HepG2 (cell line): Measurements from ENCODE around the gene KRT10. TPM values are rescaled to one million over a fixed set of nuclear protein-coding genes. Genes with fewer than 3 reads are reported as not detected.
A peak's percentile ranks its signal among the peaks of the same experiment; 100 is the strongest.

Experiments
- ATAC-seq: fragments of 200-7000 bp; cut with Tn5 transposase; 3 replicates; pipeline ENCODE4 v1.9.1; 2020; ENCODE audit warnings: mild to moderate bottlenecking, moderate library complexity
- BruUV-seq: library from RNA; stranded (reverse); fragments of 400-500 nt; replicated peaks from 2 replicates; lab custom pipeline; 2021; lab: Mats Ljungman, UMichigan
- CTCF ChIA-PET: fragments of 300-600 bp; formaldehyde crosslinking; extraction: SDS; loops from one replicate; lab custom pipeline; 2021; ENCODE audit warnings: low total read pairs, inconsistent platforms, low intra/inter-chr PET ratio; lab: Yijun Ruan, JAX
- POLR2A ChIA-PET: fragments of 350-600 bp; sonication (Branson Sonifier 250); formaldehyde crosslinking; loops from one replicate; lab custom pipeline; 2020; ENCODE audit warnings: antibody characterized with exemption, inconsistent platforms; lab: Yijun Ruan, JAX
- DNase-seq: peaks from one replicate; pipeline ENCODE4 v3.0.0-alpha.2; 2015; ENCODE audit warnings: low spot score
- FAIRE-seq: peaks from 3 replicates; lab custom pipeline; 2011; peaks lifted over from hg19 to GRCh38; lab: Jason Lieb, UNC
- H2AFZ ChIP-seq: one replicate; pipeline ENCODE4 v1.6.1; 2011; ENCODE audit warnings: low read length, inconsistent platforms
- H3K27ac ChIP-seq: fragments of 300-600 bp; 3 replicates; pipeline ENCODE4 v1.8.0; 2011; ENCODE audit warnings: mixed run types, mild to moderate bottlenecking, mixed read lengths, low read length, inconsistent platforms; ENCODE audit not compliant: insufficient read depth; ENCODE audit errors: extremely low read length
- H3K27me3 ChIP-seq, 2 experiments: fragments of 200-600 bp in 1 of 2; 2 replicates in 1 of 2; 3 replicates in 1 of 2; pipeline versions ENCODE4 v1.6.0 to v1.8.0; 2011; ENCODE audit warnings: low read length in 2 of 2, mild to moderate bottlenecking in 2 of 2, moderate library complexity in 2 of 2, inconsistent platforms in 1 of 2; ENCODE audit not compliant: insufficient read depth in 2 of 2, control insufficient read depth in 1 of 2
- H3K36me3 ChIP-seq, 2 experiments: fragments of 200-600 bp in 1 of 2; replicated peaks in 1 of 2; 2 replicates in 1 of 2; 3 replicates in 1 of 2; pipeline versions ENCODE4 v1.5.1 to v1.8.0; 2011; ENCODE audit warnings: low read length in 2 of 2, inconsistent platforms in 1 of 2; ENCODE audit not compliant: insufficient read depth in 2 of 2, control insufficient read depth in 1 of 2
- H3K4me1 ChIP-seq: 2 replicates; pipeline ENCODE4 v1.5.1; 2012; ENCODE audit warnings: low read length, inconsistent platforms; ENCODE audit not compliant: insufficient read depth
- H3K4me2 ChIP-seq: 2 replicates; pipeline ENCODE4 v1.6.0; 2011; ENCODE audit warnings: low read depth, low read length, inconsistent platforms
- H3K4me3 ChIP-seq, 3 experiments: fragments of 200-600 bp in 1 of 3; sonication (generic), shearing (Covaris generic) in 1 of 3; replicated peaks in 1 of 3; 2 replicates each; pipeline ENCODE4 v1.5.1; 2011 to 2016; ENCODE audit warnings: low read length in 3 of 3, inconsistent platforms in 2 of 3, low read depth in 2 of 3, mild to moderate bottlenecking in 2 of 3, control low read depth in 1 of 3, mixed read lengths in 1 of 3; ENCODE audit not compliant: insufficient read depth in 1 of 3
- H3K79me2 ChIP-seq: one replicate; pipeline ENCODE4 v1.6.1; 2011; ENCODE audit warnings: low read length, inconsistent platforms; ENCODE audit not compliant: insufficient read depth
- H3K9ac ChIP-seq: 2 replicates; pipeline ENCODE4 v1.6.0; 2011; ENCODE audit warnings: mild to moderate bottlenecking, low read depth, low read length, inconsistent platforms; ENCODE audit not compliant: insufficient read depth
- H3K9me3 ChIP-seq: 2 replicates; pipeline ENCODE4 v1.5.1; 2012; ENCODE audit warnings: mild to moderate bottlenecking, low read length
- H4K20me1 ChIP-seq: 2 replicates; pipeline ENCODE4 v1.6.0; 2011; ENCODE audit warnings: inconsistent platforms, mild to moderate bottlenecking, low read length, moderate library complexity; ENCODE audit not compliant: insufficient read depth
- DPF2 ChIP-seq: sonication (generic); formaldehyde crosslinking; IDR thresholded peaks from 2 replicates; pipeline ENCODE4 v1.4.0; 2020; ENCODE audit warnings: mild to moderate bottlenecking, low read depth, missing genetic modification reagents, borderline replicate concordance
- FOSL2 ChIP-seq: sonication (generic); formaldehyde crosslinking; IDR thresholded peaks from 2 replicates; pipeline ENCODE4 v1.4.0; 2020; ENCODE audit warnings: missing genetic modification reagents
- KAT2B ChIP-seq: fragments of 150-350 bp; IDR thresholded peaks from 2 replicates; pipeline ENCODE4 v1.6.1; 2014; ENCODE audit warnings: low read depth, low read length, borderline replicate concordance
- POLR2AphosphoS5 ChIP-seq: IDR thresholded peaks from 2 replicates; pipeline ENCODE4 v1.6.1; 2012; ENCODE audit warnings: low read depth, low read length
- PPARG ChIP-seq: conservative IDR thresholded peaks from 2 replicates; pipeline ENCODE4 v1.6.1; 2016; ENCODE audit warnings: missing biosample characterization, missing genetic modification reagents
- RARA ChIP-seq: IDR thresholded peaks from 2 replicates; pipeline ENCODE4 v1.6.1; 2016; ENCODE audit warnings: missing genetic modification reagents, missing compliant biosample characterization
- ZNF776 ChIP-seq: sonication (generic); formaldehyde crosslinking; IDR thresholded peaks from 2 replicates; pipeline ENCODE4 v1.4.0; 2020; ENCODE audit warnings: mild to moderate bottlenecking, missing genetic modification reagents
- ZNF816 ChIP-seq: sonication (generic); formaldehyde crosslinking; IDR thresholded peaks from 2 replicates; pipeline ENCODE4 v1.8.0; 2022; ENCODE audit warnings: missing genetic modification reagents, mild to moderate bottlenecking, borderline replicate concordance
- ZNF839 ChIP-seq: sonication (generic); formaldehyde crosslinking; IDR thresholded peaks from 2 replicates; pipeline ENCODE4 v1.4.0; 2020; ENCODE audit warnings: missing genetic modification reagents, mild to moderate bottlenecking, borderline replicate concordance
- WGBS: methylation state at CpG from one replicate; pipeline ENCODE4 v1.1.6; 2017; ENCODE audit warnings: low lambda C conversion rate; 5-methylcytosine and 5-hydroxymethylcytosine counted together
- in situ Hi-C: cut with HindIII; loops from 2 replicates; pipeline ENCODE4 v1.10.0; 2017; ENCODE audit warnings: low pct_unique_long_range_greater_than_20kb; ENCODE audit not compliant: extremely low pct_ligation_motif_present
- intact Hi-C: fragments of 100-400 bp; cut with micrococcal nuclease; formaldehyde crosslinking; loops from one replicate; pipeline ENCODE4 v1.10.0; 2022; ENCODE audit not compliant: unreplicated experiment
- polyA plus RNA-seq, 8 experiments: library from polyadenylated mRNA; depleted of rRNA in 3 of 8; stranded (reverse) in 7 of 8; unstranded in 1 of 8; fragments of >200 nt; fragmentation: Illumina TruSeq in 4 of 8; extraction: Trizol in 4 of 8; gene quantifications; 2 replicates each; pipeline versions ENCODE4 v1.2.1 to v1.2.3, GENCODE V29; 2011 to 2016; ENCODE audit warnings: low read depth in 4 of 8, missing spikeins in 1 of 8, mixed read lengths in 1 of 8; ENCODE audit not compliant: insufficient read depth in 1 of 8
- total RNA-seq, 5 experiments: library from RNA; depleted of rRNA; stranded (reverse); fragments of >200 nt; fragmentation: Illumina TruSeq; extraction: Trizol; gene quantifications; 2 replicates each; pipeline ENCODE4 v1.2.3, GENCODE V29; 2016; ENCODE audit warnings: low read depth in 1 of 5
- TF ChIP-seq, protein P1 (sequence below): sonication (generic); formaldehyde crosslinking; IDR thresholded peaks from 2 replicates; pipeline ENCODE4 v1.4.0; 2020; ENCODE audit warnings: missing genetic modification reagents, borderline replicate concordance

Gene KRT10
- total and polyA plus RNA-seq, 2 of the 13 experiments (the other 11 are each of a cell fraction or from before 2014, with no cell fraction given): 25.1 to 27.5 TPM

DNA sequence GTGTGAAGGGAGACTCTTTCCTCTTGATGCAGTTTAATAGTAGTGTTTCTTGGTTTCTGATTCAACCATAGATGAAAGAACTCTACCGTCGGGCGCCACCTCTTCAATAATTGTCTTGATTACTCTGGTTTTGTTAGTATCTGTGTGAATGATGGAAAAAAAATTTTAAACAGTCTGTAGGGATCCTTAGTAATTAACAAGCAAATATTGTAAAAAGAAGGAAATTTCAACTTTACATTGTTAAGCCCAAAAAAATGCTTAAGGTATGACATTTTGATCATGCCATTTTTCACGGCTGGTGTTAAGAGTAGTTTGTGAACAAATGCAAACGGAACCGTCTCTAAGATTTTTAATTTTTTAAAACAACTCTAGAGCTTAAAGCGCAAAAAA, 4.1 kb downstream of the KRT10 start:
- H2AFZ ChIP-seq: no peak overlapping the region
- no peaks in the 10 kb centered on the region for H4K20me1 ChIP-seq
- peaks cover 4 to 7% of the 10 kb centered on the region in 2 experiments; a peak in 4 of 5 replicates for H3K36me3 ChIP-seq
- FAIRE-seq: no peak
- H3K4me2 ChIP-seq: peak overlapping the region; percentile 71
- H3K27me3 ChIP-seq: no peaks in the 10 kb centered on the region; a peak in 1 of 5 replicates
- intact Hi-C loops: no loop called here
- 17% methylated on average over 7 of the region's 7 CpGs for WGBS
- H3K4me1 ChIP-seq: peaks cover 33% of the 10 kb centered on the region
- no peak for ATAC-seq
- TF ChIP-seq ZNF816 (CRISPR knock-in tag) (peak; percentile 61; the same call in 1 of the 2 replicates), PPARG (CRISPR knock-in tag) (peak; percentile 24; the same call in 1 of the 2 replicates), RARA (CRISPR knock-in tag) (no peak)
- in situ Hi-C loops: no loop called here
- H3K27ac ChIP-seq: peak overlapping the region; percentile 80
- H3K79me2 ChIP-seq: peaks cover 20% of the 10 kb centered on the region
- H3K9ac ChIP-seq: peak overlapping the region; percentile 83
- POLR2A ChIA-PET: interaction anchor here (0.7 to 2.4 kb wide), 20 partner anchors 9 to 873 kb away, joined by 3 to 24 read pairs (median 4); partner anchors contain the start of genes EIF1, KRT19 and SMARCE1
- peak overlapping the region; percentile 74 to 93 (median 81) for H3K4me3 ChIP-seq
- no peak for DNase-seq
- TSS peak; percentile 95 for BruUV-seq
- CTCF ChIA-PET: no interaction called here
- H3K9me3 ChIP-seq: no peaks in the 10 kb centered on the region

DNA sequence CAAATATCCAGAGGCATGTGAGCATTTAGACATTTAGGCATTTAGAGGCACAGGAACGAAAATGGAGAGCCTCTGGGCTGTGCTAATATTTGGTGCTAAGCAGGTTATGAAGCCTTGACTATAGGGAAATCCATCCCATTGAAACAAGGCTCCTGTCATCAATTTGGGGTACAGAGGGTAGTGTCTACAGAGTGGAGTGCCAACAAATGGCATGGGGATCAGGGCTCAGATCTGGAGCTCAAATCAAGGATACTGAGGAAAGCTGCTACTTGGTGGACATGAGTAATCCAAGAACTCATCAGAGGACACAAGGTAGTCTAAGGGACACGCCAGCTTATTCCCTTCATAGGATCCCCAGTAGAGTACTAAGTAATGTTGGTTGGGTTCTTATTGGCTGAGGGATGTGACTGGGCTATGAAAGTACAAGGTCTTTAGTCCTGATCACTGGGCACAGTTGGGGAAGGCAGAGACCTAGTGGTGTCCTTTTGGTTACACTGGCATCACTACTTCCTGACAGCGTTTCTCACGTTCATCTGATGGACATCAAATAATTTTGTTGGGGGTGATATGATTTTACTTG, 5.2 kb downstream of the KRT10 start:
- Histone ChIP-seq H3K9me3 (no peaks in the 10 kb centered on the region), H3K79me2 (peaks cover 20% of the 10 kb centered on the region), H3K36me3 (peaks cover 4 to 7% of the 10 kb centered on the region in 2 experiments; a peak in 4 of 5 replicates), H3K27me3 (no peaks in the 10 kb centered on the region; a peak in 1 of 5 replicates), H3K4me1 (peaks cover 33% of the 10 kb centered on the region), H3K4me3 (no peak overlapping the region), H2AFZ (no peak overlapping the region), H3K4me2 (peak overlapping the region; percentile 13; the same call in 1 of the 2 replicates), H4K20me1 (no peaks in the 10 kb centered on the region), H3K27ac (no peak overlapping the region), H3K9ac (no peak overlapping the region)
- no peak for FAIRE-seq
- intact Hi-C loops: no loop called here
- ChIA-PET POLR2A (no interaction called here), CTCF (no interaction called here)
- WGBS: 96% methylated on average over 4 of the region's 4 CpGs
- DNase-seq: no peak
- BruUV-seq: no TSS peak
- ATAC-seq: no peak
- in situ Hi-C loops: no loop called here
- TF ChIP-seq ZNF776 (CRISPR knock-in tag) (0 out of 2 replicates have a peak, but pooled peaks have one; percentile 29), DPF2 (CRISPR knock-in tag) (0 out of 2 replicates have a peak, but pooled peaks have one; percentile 33), POLR2AphosphoS5 (0 out of 2 replicates have a peak, but pooled peaks have one; percentile 14), ZNF839 (no peak), FOSL2 (CRISPR knock-in tag) (no peak), KAT2B (no peak)
- TF ChIP-seq, protein P1, sequence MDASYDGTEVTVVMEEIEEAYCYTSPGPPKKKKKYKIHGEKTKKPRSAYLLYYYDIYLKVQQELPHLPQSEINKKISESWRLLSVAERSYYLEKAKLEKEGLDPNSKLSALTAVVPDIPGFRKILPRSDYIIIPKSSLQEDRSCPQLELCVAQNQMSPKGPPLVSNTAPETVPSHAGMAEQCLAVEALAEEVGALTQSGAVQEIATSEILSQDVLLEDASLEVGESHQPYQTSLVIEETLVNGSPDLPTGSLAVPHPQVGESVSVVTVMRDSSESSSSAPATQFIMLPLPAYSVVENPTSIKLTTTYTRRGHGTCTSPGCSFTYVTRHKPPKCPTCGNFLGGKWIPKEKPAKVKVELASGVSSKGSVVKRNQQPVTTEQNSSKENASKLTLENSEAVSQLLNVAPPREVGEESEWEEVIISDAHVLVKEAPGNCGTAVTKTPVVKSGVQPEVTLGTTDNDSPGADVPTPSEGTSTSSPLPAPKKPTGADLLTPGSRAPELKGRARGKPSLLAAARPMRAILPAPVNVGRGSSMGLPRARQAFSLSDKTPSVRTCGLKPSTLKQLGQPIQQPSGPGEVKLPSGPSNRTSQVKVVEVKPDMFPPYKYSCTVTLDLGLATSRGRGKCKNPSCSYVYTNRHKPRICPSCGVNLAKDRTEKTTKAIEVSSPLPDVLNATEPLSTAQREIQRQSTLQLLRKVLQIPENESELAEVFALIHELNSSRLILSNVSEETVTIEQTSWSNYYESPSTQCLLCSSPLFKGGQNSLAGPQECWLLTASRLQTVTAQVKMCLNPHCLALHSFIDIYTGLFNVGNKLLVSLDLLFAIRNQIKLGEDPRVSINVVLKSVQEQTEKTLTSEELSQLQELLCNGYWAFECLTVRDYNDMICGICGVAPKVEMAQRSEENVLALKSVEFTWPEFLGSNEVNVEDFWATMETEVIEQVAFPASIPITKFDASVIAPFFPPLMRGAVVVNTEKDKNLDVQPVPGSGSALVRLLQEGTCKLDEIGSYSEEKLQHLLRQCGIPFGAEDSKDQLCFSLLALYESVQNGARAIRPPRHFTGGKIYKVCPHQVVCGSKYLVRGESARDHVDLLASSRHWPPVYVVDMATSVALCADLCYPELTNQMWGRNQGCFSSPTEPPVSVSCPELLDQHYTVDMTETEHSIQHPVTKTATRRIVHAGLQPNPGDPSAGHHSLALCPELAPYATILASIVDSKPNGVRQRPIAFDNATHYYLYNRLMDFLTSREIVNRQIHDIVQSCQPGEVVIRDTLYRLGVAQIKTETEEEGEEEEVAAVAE (CRISPR knock-in tag): no peak
